Mucosa of descending colon (tissue), 3 donors: ENCODE data around the gene PRKCZ. TPM values are rescaled to one million over a fixed set of nuclear protein-coding genes. Genes with fewer than 3 reads are reported as not detected.

Source experiments
- ATAC-seq: fragments of 200-7000 bp; cut with Tn5 transposase; one replicate; pipeline ENCODE4 v1.9.1; 2020; ENCODE audit warnings: mild to moderate bottlenecking, moderate library complexity
- DNase-seq, 3 donors: peaks; one replicate each; pipeline ENCODE4 v3.0.0-alpha.2; 2020
- H3K36me3 ChIP-seq: fragments of 200-600 bp; one replicate; pipeline ENCODE4 v1.8.0; 2021; ENCODE audit warnings: low read depth, mild to moderate bottlenecking
- H3K4me1 ChIP-seq: fragments of 200-600 bp; one replicate; pipeline ENCODE4 v1.8.0; 2021; ENCODE audit warnings: low read depth, mild to moderate bottlenecking
- H3K4me3 ChIP-seq: fragments of 200-600 bp; one replicate; pipeline ENCODE4 v1.8.0; 2021; ENCODE audit warnings: mild to moderate bottlenecking
- H3K9me3 ChIP-seq: fragments of 200-600 bp; one replicate; pipeline ENCODE4 v1.8.0; 2021; ENCODE audit warnings: mild to moderate bottlenecking
- CTCF ChIP-seq: fragments of 200-600 bp; IDR thresholded peaks from one replicate; pipeline ENCODE4 v1.8.0; 2022; ENCODE audit warnings: antibody characterized with exemption, mild to moderate bottlenecking
- intact Hi-C, 2 donors: fragments of 100-400 bp; cut with DNase I in 1 of 2; cut with micrococcal nuclease in 1 of 2; formaldehyde crosslinking; loops; one replicate each; pipeline versions ENCODE4 v1.11.0 to v1.11.1; 2022; cut with DNase I, micrococcal nuclease
- total RNA-seq, 3 donors: library from RNA; stranded (reverse); fragmentation: NEBNext Ultra II Directional in 2 of 3; extraction: Animal tissue kit (Norgen Biotek cat#: 25700) in 2 of 3; gene quantifications; one replicate each; pipeline versions ENCODE4 v1.2.1 to v1.2.4, GENCODE V29; 2021 to 2023
- donor health status: DM: no; HTN: no; CAD: no; lungs with moderate emphysema.
- donor health status: DM: no; HTN: no; CAD: no.
- donor health status: DM: no; HTN: yes; CAD: no.

The PRKCZ gene
- total RNA-seq, 3 donors from 2014 or later, result 38.9 to 80.2 (median 53.7) TPM

GRCh38 chr1:2203671-2204414 is 153.6 kb downstream of the PRKCZ start:
- TF ChIP-seq CTCF, result no peak
- Histone ChIP-seq H3K9me3 (no peaks in the 10 kb centered on the region), H3K4me1 (peaks cover 42% of the 10 kb centered on the region), H3K4me3 (no peak overlapping the region), H3K36me3 (no peaks in the 10 kb centered on the region)
- ATAC-seq (no peak), DNase-seq (peak in 2 of 3 donors; percentile 52 to 71)
- intact Hi-C loops, result loop anchor here in 1 of 2 donors (10.0 kb wide), 1 partner anchor 111 kb away; no protein-coding TSS in a partner anchor

- no peaks in the 10 kb centered on the region for H3K9me3 ChIP-seq
- DNase-seq, result peak; percentile 69 to 91 (median 90)
- intact Hi-C loops, result loop anchor here in 1 of 2 donors (10.0 kb wide), 1 partner anchor 110 kb away; no protein-coding TSS in a partner anchor
- peak; percentile 66 for ATAC-seq
- H3K36me3 ChIP-seq, result no peaks in the 10 kb centered on the region
- no peak overlapping the region for H3K4me3 ChIP-seq
- peaks cover 39% of the 10 kb centered on the region for H3K4me1 ChIP-seq
- TF ChIP-seq CTCF, result no peak
Measured at GRCh38 chr1:2204415-2205190, 154.4 kb downstream of the PRKCZ start.

- intact Hi-C loops, result loop anchor here in 1 of 2 donors (10.0 kb wide), 1 partner anchor 109 kb away; no protein-coding TSS in a partner anchor
- Histone ChIP-seq H3K9me3 (no peaks in the 10 kb centered on the region), H3K4me1 (peaks cover 34% of the 10 kb centered on the region), H3K36me3 (no peaks in the 10 kb centered on the region), H3K4me3 (peak overlapping the region; percentile 14)
- DNase-seq (peak; percentile 98), ATAC-seq (peak; percentile 92)
- no peak for TF ChIP-seq CTCF
Measured at GRCh38 chr1:2205191-2205952, 155.2 kb downstream of the PRKCZ start.

- no peaks in the 10 kb centered on the region for H3K36me3 ChIP-seq
- no peak overlapping the region for H3K4me3 ChIP-seq
- DNase-seq, result peak in 2 of 3 donors; percentile 51 to 58
- no peak for TF ChIP-seq CTCF
- intact Hi-C loops, result loop anchor here in 1 of 2 donors (10.0 kb wide), 1 partner anchor 108 kb away; no protein-coding TSS in a partner anchor
- no peak for ATAC-seq
- peaks cover 32% of the 10 kb centered on the region for H3K4me1 ChIP-seq
- no peaks in the 10 kb centered on the region for H3K9me3 ChIP-seq
Measured at GRCh38 chr1:2206813-2207487, 156.7 kb downstream of the PRKCZ start.
